H9 (cell line): Measurements from ENCODE around the gene PCMT1. TPM values are rescaled to one million over a fixed set of nuclear protein-coding genes. Genes with fewer than 3 reads are reported as not detected.

Source experiments
- DNase-seq: peaks from one replicate; pipeline ENCODE4 v3.0.0-alpha.2; 2017
- H2AFZ ChIP-seq: one replicate; pipeline ENCODE4 v1.6.1; 2013; ENCODE audit warnings: mild to moderate bottlenecking, low read length, control low read depth, moderate library complexity
- H2AK5ac ChIP-seq: 2 replicates; pipeline ENCODE4 v1.6.1; 2013; ENCODE audit warnings: low read length, control low read depth, mixed read lengths; ENCODE audit not compliant: insufficient read length
- H2BK120ac ChIP-seq: one replicate; pipeline ENCODE4 v1.6.1; 2013; ENCODE audit warnings: low read depth, mild to moderate bottlenecking, low read length, control low read depth, inconsistent platforms; ENCODE audit not compliant: poor library complexity, severe bottlenecking
- H2BK12ac ChIP-seq: 2 replicates; pipeline ENCODE4 v1.6.1; 2013; ENCODE audit warnings: low read length, control low read depth, mixed read lengths, low read depth; ENCODE audit not compliant: insufficient read length
- H2BK15ac ChIP-seq: 2 replicates; pipeline ENCODE4 v1.6.1; 2013; ENCODE audit warnings: low read depth, low read length, control low read depth
- H2BK20ac ChIP-seq: one replicate; pipeline ENCODE4 v1.6.1; 2013; ENCODE audit warnings: low read depth, mild to moderate bottlenecking, low read length, control low read depth, inconsistent platforms; ENCODE audit not compliant: poor library complexity, severe bottlenecking
- H2BK5ac ChIP-seq: 2 replicates; pipeline ENCODE4 v1.6.1; 2013; ENCODE audit warnings: low read length, control low read depth, mixed read lengths; ENCODE audit not compliant: insufficient read length
- H3K14ac ChIP-seq: 2 replicates; pipeline ENCODE4 v1.6.1; 2013; ENCODE audit warnings: low read length, control low read depth; ENCODE audit not compliant: insufficient read depth
- H3K18ac ChIP-seq: 2 replicates; pipeline ENCODE4 v1.6.1; 2013; ENCODE audit warnings: low read depth, mild to moderate bottlenecking, mixed read lengths, low read length, control low read depth; ENCODE audit not compliant: insufficient read length
- H3K23ac ChIP-seq: 2 replicates; pipeline ENCODE4 v1.6.1; 2013; ENCODE audit warnings: low read length, control low read depth, mixed read lengths, low read depth; ENCODE audit not compliant: insufficient read length
- H3K23me2 ChIP-seq: 2 replicates; pipeline ENCODE4 v1.6.1; 2013; ENCODE audit warnings: low read depth, mild to moderate bottlenecking, mixed read lengths, low read length, control low read depth; ENCODE audit not compliant: insufficient read length, poor library complexity, severe bottlenecking
- H3K27ac ChIP-seq: 2 replicates; pipeline ENCODE4 v1.5.1; 2013; ENCODE audit warnings: low read length, control low read depth, mixed read lengths, low read depth; ENCODE audit not compliant: insufficient read length
- H3K27me3 ChIP-seq: 2 replicates; pipeline ENCODE4 v1.6.1; 2013; ENCODE audit warnings: low read length, control low read depth, inconsistent platforms; ENCODE audit not compliant: insufficient read depth
- H3K4ac ChIP-seq: 2 replicates; pipeline ENCODE4 v1.6.1; 2013; ENCODE audit warnings: low read depth, mild to moderate bottlenecking, control low read depth, inconsistent platforms, low read length, moderate library complexity
- H3K4me1 ChIP-seq: 2 replicates; pipeline ENCODE4 v1.6.1; 2013; ENCODE audit warnings: low read length, control low read depth, inconsistent platforms; ENCODE audit not compliant: insufficient read depth
- H3K4me2 ChIP-seq: 2 replicates; pipeline ENCODE4 v1.6.1; 2013; ENCODE audit warnings: low read length, control low read depth, mixed read lengths; ENCODE audit not compliant: insufficient read length, insufficient read depth
- H3K56ac ChIP-seq: 2 replicates; pipeline ENCODE4 v1.6.1; 2013; ENCODE audit warnings: low read depth, mild to moderate bottlenecking, mixed read lengths, low read length, control low read depth; ENCODE audit not compliant: insufficient read length
- H3K79me1 ChIP-seq: 2 replicates; pipeline ENCODE4 v1.6.1; 2013; ENCODE audit warnings: low read depth, mild to moderate bottlenecking, moderate library complexity, low read length, control low read depth, inconsistent platforms; ENCODE audit not compliant: insufficient read depth, poor library complexity, severe bottlenecking
- H3K79me2 ChIP-seq: 2 replicates; pipeline ENCODE4 v1.6.1; 2013; ENCODE audit warnings: low read length, control low read depth, inconsistent platforms; ENCODE audit not compliant: insufficient read depth
- H3K9ac ChIP-seq: 2 replicates; pipeline ENCODE4 v1.6.1; 2013; ENCODE audit warnings: low read length, control low read depth, mixed read lengths; ENCODE audit not compliant: insufficient read length; ENCODE audit errors: extremely low read depth
- H3K9me3 ChIP-seq: one replicate; pipeline ENCODE4 v1.6.1; 2013; ENCODE audit warnings: low read depth, low read length, inconsistent platforms; ENCODE audit not compliant: control insufficient read depth
- H3T11ph ChIP-seq: one replicate; pipeline ENCODE4 v1.6.1; 2013; ENCODE audit warnings: mild to moderate bottlenecking, low read length, control low read depth, inconsistent platforms
- H4K20me1 ChIP-seq: one replicate; pipeline ENCODE4 v1.6.1; 2013; ENCODE audit not compliant: control insufficient read depth, insufficient read length, insufficient read depth
- H4K5ac ChIP-seq: 2 replicates; pipeline ENCODE4 v1.6.1; 2013; ENCODE audit warnings: low read depth, mild to moderate bottlenecking, mixed read lengths, low read length, control low read depth; ENCODE audit not compliant: insufficient read length
- H4K8ac ChIP-seq: replicated peaks from 2 replicates; pipeline ENCODE4 v1.6.1; 2013; ENCODE audit warnings: low read length, control low read depth, mixed read lengths, low read depth; ENCODE audit not compliant: insufficient read length
- H4K91ac ChIP-seq: 2 replicates; pipeline ENCODE4 v1.6.1; 2013; ENCODE audit warnings: low read depth, mild to moderate bottlenecking, moderate library complexity, mixed read lengths, low read length, control low read depth; ENCODE audit not compliant: insufficient read length
- H3K27ac Mint-ChIP-seq, 3 experiments: 2 replicates in 2 of 3; 3 replicates in 1 of 3; pipeline ENCODE4 v1.8.0; 2020 to 2021; ENCODE audit warnings: mixed read lengths in 3 of 3, mild to moderate bottlenecking in 1 of 3, moderate library complexity in 1 of 3
- H3K27me3 Mint-ChIP-seq: 2 replicates; pipeline ENCODE4 v1.8.0; 2021; ENCODE audit warnings: low read depth, mild to moderate bottlenecking, moderate library complexity, mixed read lengths
- H3K36me3 Mint-ChIP-seq, 3 experiments: 2 replicates in 2 of 3; 3 replicates in 1 of 3; pipeline ENCODE4 v1.8.0; 2020 to 2021; ENCODE audit warnings: low read depth in 3 of 3, mixed read lengths in 3 of 3; ENCODE audit not compliant: insufficient read depth in 1 of 3
- H3K4me1 Mint-ChIP-seq, 2 experiments: 2 replicates each; pipeline ENCODE4 v1.8.0; 2020; ENCODE audit warnings: mixed read lengths in 2 of 2
- H3K4me3 Mint-ChIP-seq, 2 experiments: 2 replicates in 1 of 2; 3 replicates in 1 of 2; pipeline ENCODE4 v1.8.0; 2020 to 2021; ENCODE audit warnings: mild to moderate bottlenecking in 2 of 2, mixed read lengths in 2 of 2, moderate library complexity in 1 of 2
- H3K9me3 Mint-ChIP-seq, 2 experiments: 2 replicates in 1 of 2; 3 replicates in 1 of 2; pipeline ENCODE4 v1.8.0; 2020; ENCODE audit warnings: mild to moderate bottlenecking in 2 of 2, mixed read lengths in 2 of 2, moderate library complexity in 1 of 2
- WGBS: extraction: QIAGEN DNeasy Blood & Tissue Kit; methylation state at CpG from one replicate; pipeline ENCODE4 v1.1.7; 2013; ENCODE audit warnings: missing lambda C conversion rate, low lambda C conversion rate, mixed read lengths; ENCODE audit not compliant: insufficient read length; ENCODE audit errors: extremely low coverage; 5-methylcytosine and 5-hydroxymethylcytosine counted together
- total RNA-seq: library from RNA; stranded (reverse); gene quantifications from 2 replicates; pipeline ENCODE4 v1.2.1, GENCODE V29; 2021
- TF ChIP-seq, protein P1 (sequence below): fragments of 200-600 bp; sonication (generic); conservative IDR thresholded peaks from 3 replicates; pipeline ENCODE4 v1.8.0; 2021; ENCODE audit warnings: antibody characterized with exemption, mild to moderate bottlenecking

The PCMT1 gene
- total RNA-seq, 1 experiment from 2014 or later = 98.3 TPM

DNA sequence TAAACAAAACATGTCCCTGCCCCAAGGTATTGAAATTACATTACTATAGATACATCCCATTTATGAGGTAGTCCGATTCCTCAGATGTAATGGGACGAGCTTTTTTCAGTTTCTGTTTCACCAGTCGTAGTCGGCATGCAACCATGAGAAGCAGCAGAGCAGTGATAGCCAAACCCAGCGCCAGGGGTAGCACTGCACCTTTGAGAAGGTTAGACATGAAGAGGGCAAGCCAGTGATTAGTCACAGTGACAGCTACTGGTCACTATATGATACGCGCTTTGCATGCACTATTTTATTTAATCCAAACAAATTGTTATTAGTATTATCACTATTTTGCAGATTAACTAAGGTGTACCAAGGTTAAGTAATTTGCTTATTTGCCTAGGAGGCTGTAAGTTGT is 71.0 kb downstream of the PCMT1 start:
- no CpG with 5 or more reads among the region's 7 CpGs for WGBS
- no peak overlapping the region for H3K4me3 Mint-ChIP-seq
- no peaks in the 10 kb centered on the region for H3K9me3 ChIP-seq
- H3K9me3 Mint-ChIP-seq = no peaks in the 10 kb centered on the region
- H3K36me3 Mint-ChIP-seq = 0 out of 7 replicates have a peak, but pooled peaks cover 0 to 2% (median 0%) of the 10 kb centered on the region in 3 experiments
- no peak overlapping the region for H3K18ac ChIP-seq
- H2AFZ ChIP-seq = no peak overlapping the region
- H2AK5ac ChIP-seq = no peak overlapping the region
- H3K23me2 ChIP-seq = no peaks in the 10 kb centered on the region
- no peaks in the 10 kb centered on the region for H3K27me3 ChIP-seq
- H3K79me2 ChIP-seq = no peaks in the 10 kb centered on the region
- H3K27ac Mint-ChIP-seq = no peak overlapping the region
- H2BK5ac ChIP-seq = no peak overlapping the region
- no peak overlapping the region for H4K8ac ChIP-seq
- H2BK120ac ChIP-seq = no peak overlapping the region
- no peaks in the 10 kb centered on the region for H3K4me1 ChIP-seq
- no peak overlapping the region for H2BK20ac ChIP-seq
- H3K14ac ChIP-seq = no peak overlapping the region
- no peak overlapping the region for H2BK12ac ChIP-seq
- H3K27ac ChIP-seq = no peak overlapping the region
- no peak overlapping the region for H3K23ac ChIP-seq
- no peaks in the 10 kb centered on the region for H4K20me1 ChIP-seq
- no peak overlapping the region for H3T11ph ChIP-seq
- H4K91ac ChIP-seq = no peak overlapping the region
- no peak overlapping the region for H3K4ac ChIP-seq
- no peak overlapping the region for H3K56ac ChIP-seq
- TF ChIP-seq, protein P1, sequence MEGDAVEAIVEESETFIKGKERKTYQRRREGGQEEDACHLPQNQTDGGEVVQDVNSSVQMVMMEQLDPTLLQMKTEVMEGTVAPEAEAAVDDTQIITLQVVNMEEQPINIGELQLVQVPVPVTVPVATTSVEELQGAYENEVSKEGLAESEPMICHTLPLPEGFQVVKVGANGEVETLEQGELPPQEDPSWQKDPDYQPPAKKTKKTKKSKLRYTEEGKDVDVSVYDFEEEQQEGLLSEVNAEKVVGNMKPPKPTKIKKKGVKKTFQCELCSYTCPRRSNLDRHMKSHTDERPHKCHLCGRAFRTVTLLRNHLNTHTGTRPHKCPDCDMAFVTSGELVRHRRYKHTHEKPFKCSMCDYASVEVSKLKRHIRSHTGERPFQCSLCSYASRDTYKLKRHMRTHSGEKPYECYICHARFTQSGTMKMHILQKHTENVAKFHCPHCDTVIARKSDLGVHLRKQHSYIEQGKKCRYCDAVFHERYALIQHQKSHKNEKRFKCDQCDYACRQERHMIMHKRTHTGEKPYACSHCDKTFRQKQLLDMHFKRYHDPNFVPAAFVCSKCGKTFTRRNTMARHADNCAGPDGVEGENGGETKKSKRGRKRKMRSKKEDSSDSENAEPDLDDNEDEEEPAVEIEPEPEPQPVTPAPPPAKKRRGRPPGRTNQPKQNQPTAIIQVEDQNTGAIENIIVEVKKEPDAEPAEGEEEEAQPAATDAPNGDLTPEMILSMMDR = no peak
- H3K27me3 Mint-ChIP-seq = no peaks in the 10 kb centered on the region
- no peaks in the 10 kb centered on the region for H3K79me1 ChIP-seq
- DNase-seq = no peak
- no peak overlapping the region for H3K9ac ChIP-seq
- no peak overlapping the region for H2BK15ac ChIP-seq
- no peak overlapping the region for H3K4me2 ChIP-seq
- H4K5ac ChIP-seq = no peak overlapping the region
- no peaks in the 10 kb centered on the region for H3K4me1 Mint-ChIP-seq
